H9 (cell line): ENCODE data around the gene ABCB11. TPM values are rescaled to one million over a fixed set of nuclear protein-coding genes. Genes with fewer than 3 reads are reported as not detected.
"Not testable (repeated sequence)": the region's sequence is repeated elsewhere in the genome, so short reads cannot be mapped to it uniquely, and the experiment has no call there.

Experiments used
- DNase-seq: peaks from one replicate; pipeline ENCODE4 v3.0.0-alpha.2; 2017
- H2AFZ ChIP-seq: one replicate; pipeline ENCODE4 v1.6.1; 2013; ENCODE audit warnings: mild to moderate bottlenecking, low read length, control low read depth, moderate library complexity
- H2AK5ac ChIP-seq: 2 replicates; pipeline ENCODE4 v1.6.1; 2013; ENCODE audit warnings: low read length, control low read depth, mixed read lengths; ENCODE audit not compliant: insufficient read length
- H2BK120ac ChIP-seq: one replicate; pipeline ENCODE4 v1.6.1; 2013; ENCODE audit warnings: low read depth, mild to moderate bottlenecking, low read length, control low read depth, inconsistent platforms; ENCODE audit not compliant: poor library complexity, severe bottlenecking
- H2BK12ac ChIP-seq: 2 replicates; pipeline ENCODE4 v1.6.1; 2013; ENCODE audit warnings: low read length, control low read depth, mixed read lengths, low read depth; ENCODE audit not compliant: insufficient read length
- H2BK15ac ChIP-seq: 2 replicates; pipeline ENCODE4 v1.6.1; 2013; ENCODE audit warnings: low read depth, low read length, control low read depth
- H2BK20ac ChIP-seq: one replicate; pipeline ENCODE4 v1.6.1; 2013; ENCODE audit warnings: low read depth, mild to moderate bottlenecking, low read length, control low read depth, inconsistent platforms; ENCODE audit not compliant: poor library complexity, severe bottlenecking
- H2BK5ac ChIP-seq: 2 replicates; pipeline ENCODE4 v1.6.1; 2013; ENCODE audit warnings: low read length, control low read depth, mixed read lengths; ENCODE audit not compliant: insufficient read length
- H3K14ac ChIP-seq: 2 replicates; pipeline ENCODE4 v1.6.1; 2013; ENCODE audit warnings: low read length, control low read depth; ENCODE audit not compliant: insufficient read depth
- H3K18ac ChIP-seq: 2 replicates; pipeline ENCODE4 v1.6.1; 2013; ENCODE audit warnings: low read depth, mild to moderate bottlenecking, mixed read lengths, low read length, control low read depth; ENCODE audit not compliant: insufficient read length
- H3K23ac ChIP-seq: 2 replicates; pipeline ENCODE4 v1.6.1; 2013; ENCODE audit warnings: low read length, control low read depth, mixed read lengths, low read depth; ENCODE audit not compliant: insufficient read length
- H3K23me2 ChIP-seq: 2 replicates; pipeline ENCODE4 v1.6.1; 2013; ENCODE audit warnings: low read depth, mild to moderate bottlenecking, mixed read lengths, low read length, control low read depth; ENCODE audit not compliant: insufficient read length, poor library complexity, severe bottlenecking
- H3K27ac ChIP-seq: 2 replicates; pipeline ENCODE4 v1.5.1; 2013; ENCODE audit warnings: low read length, control low read depth, mixed read lengths, low read depth; ENCODE audit not compliant: insufficient read length
- H3K27me3 ChIP-seq: 2 replicates; pipeline ENCODE4 v1.6.1; 2013; ENCODE audit warnings: low read length, control low read depth, inconsistent platforms; ENCODE audit not compliant: insufficient read depth
- H3K4ac ChIP-seq: 2 replicates; pipeline ENCODE4 v1.6.1; 2013; ENCODE audit warnings: low read depth, mild to moderate bottlenecking, control low read depth, inconsistent platforms, low read length, moderate library complexity
- H3K4me1 ChIP-seq: 2 replicates; pipeline ENCODE4 v1.6.1; 2013; ENCODE audit warnings: low read length, control low read depth, inconsistent platforms; ENCODE audit not compliant: insufficient read depth
- H3K4me2 ChIP-seq: 2 replicates; pipeline ENCODE4 v1.6.1; 2013; ENCODE audit warnings: low read length, control low read depth, mixed read lengths; ENCODE audit not compliant: insufficient read length, insufficient read depth
- H3K56ac ChIP-seq: 2 replicates; pipeline ENCODE4 v1.6.1; 2013; ENCODE audit warnings: low read depth, mild to moderate bottlenecking, mixed read lengths, low read length, control low read depth; ENCODE audit not compliant: insufficient read length
- H3K79me1 ChIP-seq: 2 replicates; pipeline ENCODE4 v1.6.1; 2013; ENCODE audit warnings: low read depth, mild to moderate bottlenecking, moderate library complexity, low read length, control low read depth, inconsistent platforms; ENCODE audit not compliant: insufficient read depth, poor library complexity, severe bottlenecking
- H3K79me2 ChIP-seq: 2 replicates; pipeline ENCODE4 v1.6.1; 2013; ENCODE audit warnings: low read length, control low read depth, inconsistent platforms; ENCODE audit not compliant: insufficient read depth
- H3K9ac ChIP-seq: 2 replicates; pipeline ENCODE4 v1.6.1; 2013; ENCODE audit warnings: low read length, control low read depth, mixed read lengths; ENCODE audit not compliant: insufficient read length; ENCODE audit errors: extremely low read depth
- H3K9me3 ChIP-seq: one replicate; pipeline ENCODE4 v1.6.1; 2013; ENCODE audit warnings: low read depth, low read length, inconsistent platforms; ENCODE audit not compliant: control insufficient read depth
- H3T11ph ChIP-seq: one replicate; pipeline ENCODE4 v1.6.1; 2013; ENCODE audit warnings: mild to moderate bottlenecking, low read length, control low read depth, inconsistent platforms
- H4K20me1 ChIP-seq: one replicate; pipeline ENCODE4 v1.6.1; 2013; ENCODE audit not compliant: control insufficient read depth, insufficient read length, insufficient read depth
- H4K5ac ChIP-seq: 2 replicates; pipeline ENCODE4 v1.6.1; 2013; ENCODE audit warnings: low read depth, mild to moderate bottlenecking, mixed read lengths, low read length, control low read depth; ENCODE audit not compliant: insufficient read length
- H4K8ac ChIP-seq: replicated peaks from 2 replicates; pipeline ENCODE4 v1.6.1; 2013; ENCODE audit warnings: low read length, control low read depth, mixed read lengths, low read depth; ENCODE audit not compliant: insufficient read length
- H4K91ac ChIP-seq: 2 replicates; pipeline ENCODE4 v1.6.1; 2013; ENCODE audit warnings: low read depth, mild to moderate bottlenecking, moderate library complexity, mixed read lengths, low read length, control low read depth; ENCODE audit not compliant: insufficient read length
- H3K27ac Mint-ChIP-seq, 3 experiments: 2 replicates in 2 of 3; 3 replicates in 1 of 3; pipeline ENCODE4 v1.8.0; 2020 to 2021; ENCODE audit warnings: mixed read lengths in 3 of 3, mild to moderate bottlenecking in 1 of 3, moderate library complexity in 1 of 3
- H3K27me3 Mint-ChIP-seq: 2 replicates; pipeline ENCODE4 v1.8.0; 2021; ENCODE audit warnings: low read depth, mild to moderate bottlenecking, moderate library complexity, mixed read lengths
- H3K36me3 Mint-ChIP-seq, 3 experiments: 2 replicates in 2 of 3; 3 replicates in 1 of 3; pipeline ENCODE4 v1.8.0; 2020 to 2021; ENCODE audit warnings: low read depth in 3 of 3, mixed read lengths in 3 of 3; ENCODE audit not compliant: insufficient read depth in 1 of 3
- H3K4me1 Mint-ChIP-seq, 2 experiments: 2 replicates each; pipeline ENCODE4 v1.8.0; 2020; ENCODE audit warnings: mixed read lengths in 2 of 2
- H3K4me3 Mint-ChIP-seq, 2 experiments: 2 replicates in 1 of 2; 3 replicates in 1 of 2; pipeline ENCODE4 v1.8.0; 2020 to 2021; ENCODE audit warnings: mild to moderate bottlenecking in 2 of 2, mixed read lengths in 2 of 2, moderate library complexity in 1 of 2
- H3K9me3 Mint-ChIP-seq, 2 experiments: 2 replicates in 1 of 2; 3 replicates in 1 of 2; pipeline ENCODE4 v1.8.0; 2020; ENCODE audit warnings: mild to moderate bottlenecking in 2 of 2, mixed read lengths in 2 of 2, moderate library complexity in 1 of 2
- CTCF ChIP-seq: fragments of 200-600 bp; sonication (generic); conservative IDR thresholded peaks from 3 replicates; pipeline ENCODE4 v1.8.0; 2021; ENCODE audit warnings: antibody characterized with exemption, mild to moderate bottlenecking
- WGBS: extraction: QIAGEN DNeasy Blood & Tissue Kit; methylation state at CpG from one replicate; pipeline ENCODE4 v1.1.7; 2013; ENCODE audit warnings: missing lambda C conversion rate, low lambda C conversion rate, mixed read lengths; ENCODE audit not compliant: insufficient read length; ENCODE audit errors: extremely low coverage; 5-methylcytosine and 5-hydroxymethylcytosine counted together
- total RNA-seq: library from RNA; stranded (reverse); gene quantifications from 2 replicates; pipeline ENCODE4 v1.2.1, GENCODE V29; 2021

ABCB11 gene
- total RNA-seq, 1 experiment from 2014 or later = not detected

- no CpG with 5 or more reads among the region's 1 CpG for WGBS
- no peak for DNase-seq
- H3K4me1 ChIP-seq = no peaks in the 10 kb centered on the region
- H3K4me2 ChIP-seq = no peak overlapping the region
- Mint-ChIP-seq H3K27me3 (no peaks in the 10 kb centered on the region), H3K36me3 (peaks cover 17 to 40% (median 34%) of the 10 kb centered on the region in 3 experiments; a peak in 6 of 7 replicates), H3K27ac (no peak overlapping the region), H3K4me1 (peaks cover 4 to 8% of the 10 kb centered on the region in 2 experiments; a peak in 3 of 4 replicates), H3K4me3 (no peak overlapping the region), H3K9me3 (no peaks in the 10 kb centered on the region)
- H3K14ac ChIP-seq = no peak overlapping the region
- H3K27me3 ChIP-seq = no peaks in the 10 kb centered on the region
- no peak overlapping the region for H3K56ac ChIP-seq
- no peak overlapping the region for H2BK15ac ChIP-seq
- H2BK120ac ChIP-seq = no peak overlapping the region
- H3K23me2 ChIP-seq = no peaks in the 10 kb centered on the region
- no peak overlapping the region for H2AK5ac ChIP-seq
- no peak overlapping the region for H2BK12ac ChIP-seq
- TF ChIP-seq CTCF = no peak
- no peaks in the 10 kb centered on the region for H3K79me1 ChIP-seq
- no peaks in the 10 kb centered on the region for H3K79me2 ChIP-seq
- no peak overlapping the region for H3K23ac ChIP-seq
- H3T11ph ChIP-seq = no peak overlapping the region
- no peak overlapping the region for H3K9ac ChIP-seq
- no peak overlapping the region for H2AFZ ChIP-seq
- H3K4ac ChIP-seq = no peak overlapping the region
- H4K8ac ChIP-seq = no peak overlapping the region
- H2BK5ac ChIP-seq = no peak overlapping the region
- H2BK20ac ChIP-seq = no peak overlapping the region
- no peak overlapping the region for H3K27ac ChIP-seq
- H3K9me3 ChIP-seq = no peaks in the 10 kb centered on the region
- H4K20me1 ChIP-seq = no peaks in the 10 kb centered on the region
- H4K91ac ChIP-seq = no peak overlapping the region
- no peak overlapping the region for H3K18ac ChIP-seq
- no peak overlapping the region for H4K5ac ChIP-seq
Observed at GRCh38 chr2:168884975-168885374, 146.1 kb downstream of the ABCB11 start.

GRCh38 chr2:168882163-168882562 lies 149.0 kb downstream of the ABCB11 start:
- H3K79me2 ChIP-seq, H3K27me3 Mint-ChIP-seq: not testable (repeated sequence)

More at GRCh38 chr2:168882163-168882562, 149.0 kb downstream of the ABCB11 start:
- H3K79me1 ChIP-seq, H3K23me2 ChIP-seq, H3K9ac ChIP-seq, H2BK120ac ChIP-seq, H3K4me1 Mint-ChIP-seq, H4K5ac ChIP-seq, H3K23ac ChIP-seq, H4K8ac ChIP-seq, H3T11ph ChIP-seq, H3K9me3 Mint-ChIP-seq, H3K18ac ChIP-seq, H3K4me2 ChIP-seq, H4K20me1 ChIP-seq, H3K27me3 ChIP-seq, H3K14ac ChIP-seq, H3K27ac Mint-ChIP-seq, H3K4me1 ChIP-seq, H2BK5ac ChIP-seq, H3K27ac ChIP-seq, H2BK15ac ChIP-seq, H3K9me3 ChIP-seq, H2BK20ac ChIP-seq, H4K91ac ChIP-seq, DNase-seq, H3K4ac ChIP-seq, H3K56ac ChIP-seq, H3K4me3 Mint-ChIP-seq, H2AFZ ChIP-seq, H2BK12ac ChIP-seq, H2AK5ac ChIP-seq: not testable (repeated sequence)
- H3K36me3 Mint-ChIP-seq = peaks cover 9 to 28% (median 22%) of the 10 kb centered on the region in 3 experiments; a peak in 6 of 7 replicates
- no CpG with 5 or more reads among the region's 12 CpGs for WGBS
